Measurements from ENCODE around the gene SFMBT2.

SFMBT2 gene

DNA sequence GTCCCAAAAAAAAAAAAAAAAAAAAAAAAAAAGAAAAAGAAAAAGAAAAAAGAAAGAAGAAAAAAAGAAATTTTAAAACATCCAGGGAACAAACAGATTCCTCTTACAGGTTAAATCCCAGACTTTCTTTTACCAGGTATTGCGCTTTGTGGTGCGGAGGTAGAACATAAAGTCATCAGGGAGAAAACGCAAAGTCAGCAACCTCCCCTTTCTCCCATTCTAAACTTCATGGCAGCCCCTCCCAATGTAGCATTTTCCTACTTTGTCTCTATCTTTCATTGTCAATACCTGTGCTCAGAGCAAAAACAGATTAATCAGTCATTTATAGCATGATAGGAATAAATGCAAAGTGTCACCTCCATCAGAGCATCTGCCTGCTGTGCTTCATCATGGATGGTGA lies 299.7 kb downstream of the SFMBT2 start:
- no peaks in the 10 kb centered on the region for H4K20me1 ChIP-seq (ENCODE audit: insufficient read depth, low read length)
- no peaks in the 10 kb centered on the region for H3K9me3 ChIP-seq (ENCODE audit: insufficient read depth, low read length)
- no peaks in the 10 kb centered on the region for H3K27me3 ChIP-seq (ENCODE audit: low read depth, low read length)
- no peaks in the 10 kb centered on the region for H3K36me3 ChIP-seq (replicated peaks; ENCODE audit: low read depth, low read length)
- H3K79me2 ChIP-seq (ENCODE audit: low read length) = no peaks in the 10 kb centered on the region
- TF ChIP-seq, protein P1, sequence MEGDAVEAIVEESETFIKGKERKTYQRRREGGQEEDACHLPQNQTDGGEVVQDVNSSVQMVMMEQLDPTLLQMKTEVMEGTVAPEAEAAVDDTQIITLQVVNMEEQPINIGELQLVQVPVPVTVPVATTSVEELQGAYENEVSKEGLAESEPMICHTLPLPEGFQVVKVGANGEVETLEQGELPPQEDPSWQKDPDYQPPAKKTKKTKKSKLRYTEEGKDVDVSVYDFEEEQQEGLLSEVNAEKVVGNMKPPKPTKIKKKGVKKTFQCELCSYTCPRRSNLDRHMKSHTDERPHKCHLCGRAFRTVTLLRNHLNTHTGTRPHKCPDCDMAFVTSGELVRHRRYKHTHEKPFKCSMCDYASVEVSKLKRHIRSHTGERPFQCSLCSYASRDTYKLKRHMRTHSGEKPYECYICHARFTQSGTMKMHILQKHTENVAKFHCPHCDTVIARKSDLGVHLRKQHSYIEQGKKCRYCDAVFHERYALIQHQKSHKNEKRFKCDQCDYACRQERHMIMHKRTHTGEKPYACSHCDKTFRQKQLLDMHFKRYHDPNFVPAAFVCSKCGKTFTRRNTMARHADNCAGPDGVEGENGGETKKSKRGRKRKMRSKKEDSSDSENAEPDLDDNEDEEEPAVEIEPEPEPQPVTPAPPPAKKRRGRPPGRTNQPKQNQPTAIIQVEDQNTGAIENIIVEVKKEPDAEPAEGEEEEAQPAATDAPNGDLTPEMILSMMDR (IDR thresholded peaks at IDR 0.05; ENCODE audit: low read depth, low read length) = no peak
- no peak for TF ChIP-seq EZH2phosphoT487 (IDR thresholded peaks at IDR 0.05; ENCODE audit: low read depth)
- H3K4me1 ChIP-seq (ENCODE audit: low read length) = no peaks in the 10 kb centered on the region
- no peak overlapping the region for H3K4me2 ChIP-seq (ENCODE audit: low read length)
- H3K9ac ChIP-seq (ENCODE audit: low read length) = no peak overlapping the region
- no peak overlapping the region for H2AFZ ChIP-seq (ENCODE audit: low read depth, low read length)
- no peak overlapping the region for H3K27ac ChIP-seq (ENCODE audit: low read length)
- H3K4me3 ChIP-seq (ENCODE audit: low read length) = no peak overlapping the region
